ENCODE measurements around the gene PLEKHJ1. TPM values are rescaled to one million over a fixed set of nuclear protein-coding genes. Genes with fewer than 3 reads are reported as not detected.

The PLEKHJ1 gene
- total RNA-seq, 1 donor from 2014 or later: 78.3 TPM

DNA sequence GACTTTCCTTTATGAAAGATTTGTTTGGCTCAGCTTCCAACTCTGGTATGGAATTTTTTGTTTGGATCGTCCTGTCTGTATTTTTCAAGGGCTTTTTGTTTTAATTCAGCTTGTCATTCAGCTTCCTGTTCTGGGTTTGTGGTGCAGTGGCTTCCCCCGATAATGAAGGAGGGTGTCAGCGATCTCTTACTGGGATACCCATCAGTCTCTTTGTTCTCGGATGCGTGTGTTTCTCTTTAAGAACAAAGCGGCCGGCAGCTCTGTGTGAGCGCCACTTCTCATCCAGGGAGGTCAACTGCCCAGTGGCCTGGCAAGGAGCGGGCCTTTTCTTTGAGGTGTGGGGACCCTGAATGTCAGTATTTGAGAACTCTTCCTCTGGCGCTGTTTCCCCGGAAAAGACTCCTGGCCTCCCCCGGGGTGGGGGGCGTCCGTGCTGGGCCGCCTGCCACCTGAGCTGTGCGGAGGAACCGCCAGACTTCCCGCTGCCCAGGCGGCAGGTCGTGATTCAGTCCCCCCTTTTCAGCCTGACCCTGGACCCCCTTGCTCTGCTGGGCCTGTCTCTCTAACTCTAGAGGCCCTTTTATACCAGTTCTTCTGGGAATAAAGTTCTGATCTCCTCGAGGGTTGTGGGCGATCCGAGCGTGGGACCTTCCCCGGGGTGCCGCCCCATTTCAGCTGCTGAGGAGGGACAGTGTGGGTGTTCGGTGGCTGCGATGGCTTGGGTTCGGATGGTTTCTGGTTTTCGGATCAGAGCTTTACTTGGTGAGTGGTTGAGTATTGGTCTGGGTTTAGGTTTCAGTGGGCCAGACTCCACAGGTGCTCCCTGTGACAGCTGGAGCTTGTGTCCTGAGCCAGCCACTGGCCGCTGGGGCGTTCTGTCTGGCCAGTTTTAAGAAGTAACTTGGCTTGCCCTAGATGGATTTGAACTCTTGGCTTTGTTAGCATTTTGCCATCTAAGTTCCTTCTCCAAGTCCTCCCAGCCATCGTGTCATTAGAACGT is 3.9 kb upstream of the PLEKHJ1 start:
- Mint-ChIP-seq H3K36me3 (ENCODE audit: low read depth, unreplicated experiment) (peaks cover 8% of the 10 kb centered on the region), H3K27ac (ENCODE audit: unreplicated experiment) (peak overlapping the region; percentile 75), H3K4me3 (ENCODE audit: unreplicated experiment) (peak overlapping the region; percentile 95), H3K4me1 (ENCODE audit: low read depth, unreplicated experiment) (peaks cover 37% of the 10 kb centered on the region), H3K27me3 (ENCODE audit: low read depth, unreplicated experiment) (no peaks in the 10 kb centered on the region), H3K9me3 (ENCODE audit: unreplicated experiment) (no peaks in the 10 kb centered on the region)
- Histone ChIP-seq H3K27ac (ENCODE audit: low read depth, low read length) (peak overlapping the region; percentile 61), H3K27me3 (ENCODE audit: insufficient read depth, low read length) (no peaks in the 10 kb centered on the region), H3K4me3 (ENCODE audit: insufficient read depth, low read depth, low read length) (peak overlapping the region; percentile 66), H2AFZ (ENCODE audit: low read depth, low read length) (no peak overlapping the region), H3K79me2 (ENCODE audit: insufficient read depth, low read length) (peaks cover 95% of the 10 kb centered on the region), H3K4me1 (ENCODE audit: insufficient read depth, low read length) (peaks cover 49% of the 10 kb centered on the region), H3K9me3 (ENCODE audit: insufficient read depth, low read depth, low read length) (no peaks in the 10 kb centered on the region), H4K20me1 (ENCODE audit: insufficient read depth, low read length) (peaks cover 83% of the 10 kb centered on the region), H3K4me2 (ENCODE audit: low read length) (peak overlapping the region; percentile 93), H3K36me3 (ENCODE audit: insufficient read depth, low read length) (peaks cover 11% of the 10 kb centered on the region), H3K9ac (ENCODE audit: low read length) (peak overlapping the region; percentile 93)
- TF ChIP-seq, protein P1, sequence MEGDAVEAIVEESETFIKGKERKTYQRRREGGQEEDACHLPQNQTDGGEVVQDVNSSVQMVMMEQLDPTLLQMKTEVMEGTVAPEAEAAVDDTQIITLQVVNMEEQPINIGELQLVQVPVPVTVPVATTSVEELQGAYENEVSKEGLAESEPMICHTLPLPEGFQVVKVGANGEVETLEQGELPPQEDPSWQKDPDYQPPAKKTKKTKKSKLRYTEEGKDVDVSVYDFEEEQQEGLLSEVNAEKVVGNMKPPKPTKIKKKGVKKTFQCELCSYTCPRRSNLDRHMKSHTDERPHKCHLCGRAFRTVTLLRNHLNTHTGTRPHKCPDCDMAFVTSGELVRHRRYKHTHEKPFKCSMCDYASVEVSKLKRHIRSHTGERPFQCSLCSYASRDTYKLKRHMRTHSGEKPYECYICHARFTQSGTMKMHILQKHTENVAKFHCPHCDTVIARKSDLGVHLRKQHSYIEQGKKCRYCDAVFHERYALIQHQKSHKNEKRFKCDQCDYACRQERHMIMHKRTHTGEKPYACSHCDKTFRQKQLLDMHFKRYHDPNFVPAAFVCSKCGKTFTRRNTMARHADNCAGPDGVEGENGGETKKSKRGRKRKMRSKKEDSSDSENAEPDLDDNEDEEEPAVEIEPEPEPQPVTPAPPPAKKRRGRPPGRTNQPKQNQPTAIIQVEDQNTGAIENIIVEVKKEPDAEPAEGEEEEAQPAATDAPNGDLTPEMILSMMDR (IDR thresholded peaks at IDR 0.05; ENCODE audit: insufficient read depth, low read depth, low read length): no peak
- no peak for TF ChIP-seq EZH2 (IDR thresholded peaks at IDR 0.05; ENCODE audit: insufficient read depth, low read length)
- DNase-seq (ENCODE audit: low read depth) (peak; percentile 47), FAIRE-seq (no peak)

DNA sequence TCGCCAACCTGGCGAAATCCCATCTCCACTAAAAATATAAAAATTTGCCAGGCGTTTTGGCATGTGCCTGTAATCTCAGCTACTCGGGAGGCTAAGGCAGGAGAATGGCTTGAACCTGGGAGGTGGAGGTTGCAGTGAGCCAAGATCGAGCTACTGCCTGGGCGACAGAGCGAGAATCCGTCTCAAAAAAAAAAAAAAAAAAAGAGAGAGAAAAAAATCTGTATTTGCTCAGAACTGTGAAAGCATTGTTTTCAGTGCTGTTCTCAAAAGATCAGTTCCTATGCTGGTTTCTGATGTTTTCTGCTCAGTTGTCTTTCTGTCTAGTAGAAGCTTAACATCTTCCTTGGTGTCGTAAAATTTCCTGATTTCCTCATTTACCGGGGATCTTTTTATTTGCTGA is 3.0 kb upstream of the PLEKHJ1 start:
- Histone ChIP-seq H3K9ac (ENCODE audit: low read length) (peak overlapping the region; percentile 93), H3K9me3 (ENCODE audit: insufficient read depth, low read depth, low read length) (no peaks in the 10 kb centered on the region), H3K4me2 (ENCODE audit: low read length) (peak overlapping the region; percentile 93), H3K4me1 (ENCODE audit: insufficient read depth, low read length) (peaks cover 56% of the 10 kb centered on the region), H3K36me3 (ENCODE audit: insufficient read depth, low read length) (peaks cover 5% of the 10 kb centered on the region), H3K27me3 (ENCODE audit: insufficient read depth, low read length) (no peaks in the 10 kb centered on the region), H2AFZ (ENCODE audit: low read depth, low read length) (no peak overlapping the region), H4K20me1 (ENCODE audit: insufficient read depth, low read length) (peaks cover 81% of the 10 kb centered on the region), H3K79me2 (ENCODE audit: insufficient read depth, low read length) (peaks cover 96% of the 10 kb centered on the region), H3K27ac (ENCODE audit: low read depth, low read length) (peak overlapping the region; percentile 61), H3K4me3 (ENCODE audit: insufficient read depth, low read depth, low read length) (peak overlapping the region; percentile 66)
- TF ChIP-seq, protein P1 (IDR thresholded peaks at IDR 0.05; ENCODE audit: insufficient read depth, low read depth, low read length): no peak
- TF ChIP-seq EZH2 (IDR thresholded peaks at IDR 0.05; ENCODE audit: insufficient read depth, low read length): no peak
- H3K4me1 Mint-ChIP-seq (ENCODE audit: low read depth, unreplicated experiment): peaks cover 39% of the 10 kb centered on the region
- H3K36me3 Mint-ChIP-seq (ENCODE audit: low read depth, unreplicated experiment): peaks cover 8% of the 10 kb centered on the region
- H3K4me3 Mint-ChIP-seq (ENCODE audit: unreplicated experiment): peak overlapping the region; percentile 95
- H3K27ac Mint-ChIP-seq (ENCODE audit: unreplicated experiment): peak overlapping the region; percentile 67
- no peak for DNase-seq (ENCODE audit: low read depth)
- no peaks in the 10 kb centered on the region for H3K9me3 Mint-ChIP-seq (ENCODE audit: unreplicated experiment)
- H3K27me3 Mint-ChIP-seq (ENCODE audit: low read depth, unreplicated experiment): no peaks in the 10 kb centered on the region
- FAIRE-seq: no peak

DNA sequence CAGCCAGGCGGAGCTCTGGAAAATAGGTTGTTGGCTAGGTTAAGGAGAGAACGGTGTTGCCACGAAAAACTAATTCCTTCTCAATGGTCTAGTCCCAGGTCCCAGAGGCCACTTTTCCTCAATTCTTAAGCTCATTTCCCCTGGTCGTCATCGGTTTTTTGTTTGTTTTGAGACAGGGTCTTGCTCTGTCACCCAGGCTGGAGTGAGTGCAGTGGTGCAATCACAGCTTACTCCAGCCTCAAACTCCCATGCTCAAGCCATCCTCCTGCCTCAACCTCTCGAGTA is 1.7 kb upstream of the PLEKHJ1 start:
- Histone ChIP-seq H3K9ac (ENCODE audit: low read length) (peak overlapping the region; percentile 93), H4K20me1 (ENCODE audit: insufficient read depth, low read length) (peaks cover 81% of the 10 kb centered on the region)

More for the DNA sequence above, 1.7 kb upstream of the PLEKHJ1 start:
- Histone ChIP-seq H3K4me1 (ENCODE audit: insufficient read depth, low read length) (peaks cover 64% of the 10 kb centered on the region), H3K27ac (ENCODE audit: low read depth, low read length) (no peak overlapping the region), H2AFZ (ENCODE audit: low read depth, low read length) (no peak overlapping the region), H3K4me3 (ENCODE audit: insufficient read depth, low read depth, low read length) (peak overlapping the region; percentile 81), H3K79me2 (ENCODE audit: insufficient read depth, low read length) (peaks cover 96% of the 10 kb centered on the region), H3K4me2 (ENCODE audit: low read length) (peak overlapping the region; percentile 93), H3K27me3 (ENCODE audit: insufficient read depth, low read length) (no peaks in the 10 kb centered on the region), H3K9me3 (ENCODE audit: insufficient read depth, low read depth, low read length) (no peaks in the 10 kb centered on the region), H3K36me3 (ENCODE audit: insufficient read depth, low read length) (peaks cover 5% of the 10 kb centered on the region)
- TF ChIP-seq, protein P1 (IDR thresholded peaks at IDR 0.05; ENCODE audit: insufficient read depth, low read depth, low read length): no peak
- no peak for TF ChIP-seq EZH2 (IDR thresholded peaks at IDR 0.05; ENCODE audit: insufficient read depth, low read length)
- no peaks in the 10 kb centered on the region for H3K9me3 Mint-ChIP-seq (ENCODE audit: unreplicated experiment)
- H3K4me1 Mint-ChIP-seq (ENCODE audit: low read depth, unreplicated experiment): peaks cover 43% of the 10 kb centered on the region
- H3K36me3 Mint-ChIP-seq (ENCODE audit: low read depth, unreplicated experiment): peaks cover 8% of the 10 kb centered on the region
- H3K4me3 Mint-ChIP-seq (ENCODE audit: unreplicated experiment): peak overlapping the region; percentile 95
- no peak for FAIRE-seq
- H3K27ac Mint-ChIP-seq (ENCODE audit: unreplicated experiment): peak overlapping the region; percentile 86
- H3K27me3 Mint-ChIP-seq (ENCODE audit: low read depth, unreplicated experiment): no peaks in the 10 kb centered on the region
- no peak for DNase-seq (ENCODE audit: low read depth)

Measured in astrocyte (in vitro differentiated cells and primary cell).